ENCODE data around the gene HMGCS2.
"Not testable (repeated sequence)": the region's sequence is repeated elsewhere in the genome, so short reads cannot be mapped to it uniquely, and the experiment has no call there.

The HMGCS2 gene

GRCh38 chr1:119725626-119726025 lies 43.1 kb downstream of the HMGCS2 start:
- DNase-seq, result no peak

GRCh38 chr1:119724611-119725218 lies 44.0 kb downstream of the HMGCS2 start:
- no peak for DNase-seq

GRCh38 chr1:119721896-119722295 lies 46.8 kb downstream of the HMGCS2 start:
- DNase-seq, result no peak

- DNase-seq, result no peak
Observed at GRCh38 chr1:119720866-119721440, 47.8 kb downstream of the HMGCS2 start.

GRCh38 chr1:119718972-119719371 lies 49.7 kb downstream of the HMGCS2 start:
- no peak for DNase-seq

GRCh38 chr1:119718409-119718808 lies 50.3 kb downstream of the HMGCS2 start:
- DNase-seq, result no peak

GRCh38 chr1:119715542-119715941 lies 53.2 kb downstream of the HMGCS2 start:
- no peak for DNase-seq

- no peak for DNase-seq
Observed at GRCh38 chr1:119714583-119714982, 54.1 kb downstream of the HMGCS2 start.

- DNase-seq, result no peak
Observed at GRCh38 chr1:119713749-119714456, 54.8 kb downstream of the HMGCS2 start.

GRCh38 chr1:119713039-119713748 lies 55.5 kb downstream of the HMGCS2 start:
- DNase-seq, result no peak

- DNase-seq, result peak; percentile 62
Observed at GRCh38 chr1:119712342-119713038, 56.2 kb downstream of the HMGCS2 start.

- DNase-seq, result peak; percentile 45
Observed at GRCh38 chr1:119711804-119712341, 56.8 kb downstream of the HMGCS2 start, which contains the start of gene PHGDH. Gene PHGDH (plus strand): TSS chr1:119711934. CDS start chr1:119712023, 89 bp downstream.

- not testable (repeated sequence) for DNase-seq
Observed at GRCh38 chr1:119711356-119711803, 57.3 kb downstream of the HMGCS2 start.

GRCh38 chr1:119706599-119706998 lies 62.1 kb downstream of the HMGCS2 start:
- DNase-seq, result not testable (repeated sequence)

- DNase-seq, result no peak
Observed at GRCh38 chr1:119703666-119704450, 64.8 kb downstream of the HMGCS2 start.

- no peak for DNase-seq
Observed at GRCh38 chr1:119702384-119702783, 66.3 kb downstream of the HMGCS2 start.

GRCh38 chr1:119701659-119702058 lies 67.0 kb downstream of the HMGCS2 start:
- DNase-seq, result no peak

GRCh38 chr1:119700326-119700725 lies 68.4 kb downstream of the HMGCS2 start:
- DNase-seq, result no peak
